ENCODE results near the gene PDRG1. TPM values are rescaled to one million over a fixed set of nuclear protein-coding genes. Genes with fewer than 3 reads are reported as not detected.
"Not testable (repeated sequence)": the region's sequence is repeated elsewhere in the genome, so short reads cannot be mapped to it uniquely, and the experiment has no call there.

PDRG1 gene
- total RNA-seq, 4 donors from 2014 or later = 1.2 to 109 (median 9.5) TPM

GRCh38 chr20:31934968-31935764, 16.7 kb downstream of the PDRG1 start:
- intact Hi-C loops (cut with DNase I; ENCODE audit: low total_unique reads) = no loop called here
- no peaks in the 10 kb centered on the region for H3K36me3 ChIP-seq
- H3K9me3 ChIP-seq = no peaks in the 10 kb centered on the region
- DNase-seq = no peak
- H3K4me1 ChIP-seq = no peaks in the 10 kb centered on the region
- TF ChIP-seq POLR2A (IDR thresholded peaks at IDR 0.05) (no peak), CTCF (IDR thresholded peaks at IDR 0.05) (no peak)
- no peaks in the 10 kb centered on the region for H3K27me3 ChIP-seq
- no peak overlapping the region for H3K27ac ChIP-seq
- no peak overlapping the region for H3K4me3 ChIP-seq

GRCh38 chr20:31934491-31934890, 17.4 kb downstream of the PDRG1 start:
- H3K36me3 ChIP-seq = no peaks in the 10 kb centered on the region
- no peaks in the 10 kb centered on the region for H3K9me3 ChIP-seq
- no peaks in the 10 kb centered on the region for H3K27me3 ChIP-seq
- H3K27ac ChIP-seq = no peak overlapping the region
- no peak for DNase-seq
- intact Hi-C loops (cut with DNase I; ENCODE audit: low total_unique reads) = no loop called here
- H3K4me1 ChIP-seq = no peaks in the 10 kb centered on the region
- H3K4me3 ChIP-seq = no peak overlapping the region
- TF ChIP-seq CTCF (IDR thresholded peaks at IDR 0.05) (no peak), POLR2A (IDR thresholded peaks at IDR 0.05) (no peak)

- intact Hi-C loops (cut with DNase I; ENCODE audit: low total_unique reads) = no loop called here
- H3K27me3 ChIP-seq = no peaks in the 10 kb centered on the region
- no peak overlapping the region for H3K4me3 ChIP-seq
- no peaks in the 10 kb centered on the region for H3K36me3 ChIP-seq
- no peaks in the 10 kb centered on the region for H3K4me1 ChIP-seq
- TF ChIP-seq POLR2A (IDR thresholded peaks at IDR 0.05) (no peak), CTCF (IDR thresholded peaks at IDR 0.05) (no peak)
- no peak overlapping the region for H3K27ac ChIP-seq
- H3K9me3 ChIP-seq = no peaks in the 10 kb centered on the region
- DNase-seq = no peak
Measured at GRCh38 chr20:31933698-31934097, 18.1 kb downstream of the PDRG1 start.

GRCh38 chr20:31930779-31931178, 21.1 kb downstream of the PDRG1 start:
- Histone ChIP-seq H3K4me1 (no peaks in the 10 kb centered on the region), H3K4me3 (no peak overlapping the region), H3K36me3 (no peaks in the 10 kb centered on the region), H3K27ac (no peak overlapping the region), H3K9me3 (no peaks in the 10 kb centered on the region), H3K27me3 (no peaks in the 10 kb centered on the region)
- intact Hi-C loops (cut with DNase I; ENCODE audit: low total_unique reads) = no loop called here
- no peak for DNase-seq
- TF ChIP-seq CTCF (IDR thresholded peaks at IDR 0.05) (no peak), POLR2A (IDR thresholded peaks at IDR 0.05) (no peak)

- H3K4me1 ChIP-seq; H3K36me3 ChIP-seq; H3K9me3 ChIP-seq; H3K27me3 ChIP-seq; H3K27ac ChIP-seq; H3K4me3 ChIP-seq; intact Hi-C loops (cut with DNase I; ENCODE audit: low total_unique reads); DNase-seq: not testable (repeated sequence)
Measured at GRCh38 chr20:31929631-31930030, 22.2 kb downstream of the PDRG1 start.
